AG10803 (cell line): ENCODE results near the gene ELAPOR1.
A peak's percentile ranks its signal among the peaks of the same experiment; 100 is the strongest.

Experiments
- DNase-seq: peaks from one replicate; pipeline ENCODE4 v3.0.0; 2010; ENCODE audit warnings: low read depth
- H3K4me3 ChIP-seq: 2 replicates; pipeline ENCODE4 v1.5.1; 2011; ENCODE audit warnings: mild to moderate bottlenecking, low read length, control low read depth
- CTCF ChIP-seq: conservative IDR thresholded peaks from 2 replicates; pipeline ENCODE4 v1.5.1; 2011; ENCODE audit warnings: mild to moderate bottlenecking, low read length, control low read depth, inconsistent platforms

Gene ELAPOR1

DNA sequence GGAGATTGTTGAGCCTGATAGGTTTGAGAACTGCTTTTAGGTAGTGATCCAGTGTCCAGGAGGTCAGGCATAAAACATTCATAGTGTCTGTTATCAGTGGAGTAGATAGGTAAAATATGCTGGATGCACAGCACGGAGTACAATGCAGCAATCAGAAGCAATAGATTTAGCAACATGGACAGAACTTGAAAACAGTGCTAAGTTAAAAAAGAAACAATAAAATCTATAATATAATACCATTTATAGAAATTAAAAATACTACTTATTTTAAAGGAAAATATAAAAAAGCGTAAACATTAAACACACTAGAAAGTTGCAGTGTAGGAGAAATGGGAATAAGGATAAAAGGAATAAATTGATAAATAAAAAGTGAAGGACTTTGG, 34.7 kb upstream of the ELAPOR1 start:
- DNase-seq = no peak
- H3K4me3 ChIP-seq = no peak overlapping the region
- no peak for TF ChIP-seq CTCF

- DNase-seq = peak; percentile 8
- no peak overlapping the region for H3K4me3 ChIP-seq
- no peak for TF ChIP-seq CTCF
These were observed 33.4 kb upstream of the ELAPOR1 start for GRCh38 chr1:109080441-109081082.

- TF ChIP-seq CTCF = no peak
- H3K4me3 ChIP-seq = no peak overlapping the region
- DNase-seq = no peak
These were observed 30.4 kb upstream of the ELAPOR1 start for GRCh38 chr1:109083501-109083900.

DNA sequence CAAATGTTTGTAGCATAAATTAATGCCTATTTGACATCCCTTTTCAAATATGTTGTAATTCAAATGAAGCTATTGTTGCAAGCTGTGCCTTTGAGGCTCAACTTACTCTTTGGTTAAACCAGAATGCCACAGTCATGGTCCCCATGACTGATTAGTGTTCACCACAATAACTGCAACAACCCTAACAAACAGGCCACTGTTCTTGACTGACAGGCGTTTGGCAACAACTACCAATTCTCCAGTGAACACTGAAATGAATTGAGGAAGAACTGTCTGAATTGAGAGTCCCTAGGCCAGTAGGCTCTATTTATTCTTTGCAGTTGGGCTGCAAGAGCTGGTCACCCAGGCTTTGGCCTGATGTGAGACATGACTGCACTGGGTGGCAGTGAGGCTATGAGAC, 30.0 kb upstream of the ELAPOR1 start:
- peak; percentile 13 for DNase-seq
- H3K4me3 ChIP-seq = no peak overlapping the region

DNA sequence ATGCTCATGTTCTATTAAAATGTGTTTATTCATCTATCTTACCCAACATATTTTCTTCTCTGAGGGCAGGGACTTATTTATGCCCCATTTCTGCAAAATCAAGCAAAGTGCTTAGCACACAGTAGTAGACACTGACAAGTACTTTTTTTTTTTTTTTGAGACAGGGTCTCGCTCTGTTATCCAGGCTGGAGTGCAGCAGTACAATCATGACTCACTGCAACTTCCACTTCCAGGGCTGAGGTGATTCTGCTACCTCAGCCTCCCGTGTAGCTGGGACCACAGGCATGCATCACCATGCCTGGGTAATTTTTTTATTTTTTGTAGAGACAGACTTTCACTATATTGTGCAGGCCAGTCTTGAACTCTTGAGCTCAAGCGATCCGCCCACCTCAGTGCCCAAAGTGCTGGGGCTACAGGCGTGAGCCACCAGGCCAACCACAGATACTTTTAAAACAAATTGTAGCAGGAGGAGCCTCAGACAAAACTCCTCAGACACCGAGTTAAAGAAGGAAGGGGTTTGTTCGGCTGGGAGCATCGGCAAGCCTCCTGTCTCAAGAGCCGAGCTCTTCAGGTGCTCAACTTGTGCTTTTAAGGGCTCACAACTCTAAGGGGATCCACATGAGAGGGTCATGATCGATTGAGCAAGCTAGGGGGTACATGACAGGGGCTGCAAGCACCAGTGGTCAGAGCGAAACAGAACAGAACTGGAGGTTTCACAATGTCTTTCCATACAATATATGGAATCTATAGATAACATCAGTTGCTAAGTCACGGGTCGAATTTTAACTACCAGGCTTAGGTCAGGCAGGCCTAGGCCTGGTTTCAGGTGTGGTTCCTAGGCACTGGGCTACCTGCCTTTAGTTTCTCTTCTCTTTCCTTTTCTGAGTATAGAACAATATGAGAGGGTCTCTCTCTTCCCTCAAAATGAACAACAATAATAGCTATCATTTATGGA, 29.1 kb upstream of the ELAPOR1 start:
- TF ChIP-seq CTCF = no peak
- no peak for DNase-seq

More for the DNA sequence above, 30.0 kb upstream of the ELAPOR1 start:
- no peak for TF ChIP-seq CTCF

DNA sequence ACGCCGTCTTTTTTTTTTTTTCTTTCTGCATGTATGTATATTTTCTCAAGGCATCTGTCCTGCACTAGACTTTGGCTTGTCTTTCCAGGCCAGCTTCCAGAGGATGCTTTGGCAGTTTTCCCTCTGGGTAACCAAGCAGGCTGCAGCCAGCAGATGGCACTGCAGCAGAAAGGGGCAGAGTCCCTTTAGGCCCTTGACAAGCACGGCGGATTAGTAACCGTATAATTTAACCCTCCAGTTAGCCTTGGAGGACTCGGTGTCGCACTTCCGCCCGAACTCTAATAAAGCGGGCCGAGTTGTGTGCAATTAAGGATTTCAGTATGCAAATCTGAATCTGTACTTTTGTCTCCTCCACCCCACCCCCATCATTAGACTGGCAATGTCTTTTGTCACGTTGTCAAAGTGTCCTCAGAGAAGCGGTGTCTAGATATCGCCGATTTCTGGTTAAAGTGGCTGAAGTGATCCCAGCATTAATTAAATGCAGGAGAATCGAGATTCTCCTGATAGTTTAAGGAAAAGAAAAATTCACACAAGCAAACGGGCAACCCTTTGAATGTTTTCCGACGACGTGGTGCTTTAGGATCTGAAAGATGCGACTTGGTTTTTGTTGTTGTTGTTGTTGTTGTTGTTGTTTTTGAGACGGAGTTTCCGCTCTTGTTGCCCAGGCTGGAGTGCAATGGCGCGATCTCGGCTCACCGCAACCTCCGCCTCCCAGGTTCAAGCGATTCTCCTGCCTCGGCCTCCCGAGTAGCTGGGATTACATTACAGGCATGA, 24.5 kb upstream of the ELAPOR1 start:
- peak; percentile 74 for DNase-seq
- H3K4me3 ChIP-seq = peak overlapping the region; percentile 92
- peak; percentile 63 for TF ChIP-seq CTCF

More for the DNA sequence above, 29.1 kb upstream of the ELAPOR1 start:
- no peak overlapping the region for H3K4me3 ChIP-seq
